Suppressor macrophage treated with lipopolysaccharide for 4 hours (primary cell): ENCODE data around the gene SLC16A12.
"Not testable (repeated sequence)": the region's sequence is repeated elsewhere in the genome, so short reads cannot be mapped to it uniquely, and the experiment has no call there.

ENCODE experiments used
- DNase-seq: peaks from one replicate; pipeline ENCODE4 v3.0.0-alpha.2; 2020

SLC16A12 gene

DNA sequence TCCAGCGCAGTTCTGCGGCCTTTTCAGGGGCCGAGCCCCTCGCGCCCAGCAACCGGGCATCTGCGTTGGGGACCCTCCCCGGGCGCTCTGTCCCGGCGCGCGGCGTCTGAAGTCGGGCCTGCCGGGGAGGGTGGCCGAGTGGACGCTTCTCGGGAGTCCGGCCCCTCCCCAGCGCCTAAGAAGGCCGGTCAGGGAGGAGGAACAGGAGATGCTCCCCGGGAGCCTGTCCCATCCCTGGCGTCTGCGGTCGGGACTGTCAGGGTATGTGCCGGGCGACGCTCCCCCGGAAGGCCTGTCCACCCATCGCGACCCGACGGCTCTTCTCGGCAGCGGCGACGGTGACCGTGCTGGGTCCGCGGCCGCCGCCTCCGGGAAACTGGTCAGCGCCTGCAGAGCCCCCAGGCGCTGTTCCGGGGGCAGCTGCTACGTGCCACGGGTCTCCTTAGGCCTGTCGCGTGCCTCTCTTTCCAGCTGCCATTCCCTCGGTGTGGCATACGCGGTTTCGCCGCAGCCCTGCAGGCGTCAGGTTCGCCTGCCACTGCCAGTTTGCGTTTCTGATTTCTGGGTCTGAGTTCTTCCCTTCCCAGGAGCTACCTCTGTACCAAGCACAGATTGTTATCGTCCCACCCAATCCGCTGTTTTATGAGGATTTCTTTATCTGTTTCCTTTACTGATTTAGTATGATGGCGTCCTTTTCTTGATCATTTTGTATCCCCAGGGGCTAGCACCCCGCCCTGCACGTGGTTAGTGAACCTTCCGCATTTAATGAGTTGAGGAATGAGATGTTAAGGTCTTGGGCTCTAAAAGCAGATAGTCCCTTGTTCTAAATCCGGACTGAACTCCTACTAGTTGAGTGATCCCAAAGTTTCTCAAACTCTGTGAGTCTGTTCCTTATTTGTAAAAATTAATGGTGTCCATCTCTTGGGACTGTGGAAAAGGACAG is 120.2 kb downstream of the SLC16A12 start:
- DNase-seq: peak; percentile 65

DNA sequence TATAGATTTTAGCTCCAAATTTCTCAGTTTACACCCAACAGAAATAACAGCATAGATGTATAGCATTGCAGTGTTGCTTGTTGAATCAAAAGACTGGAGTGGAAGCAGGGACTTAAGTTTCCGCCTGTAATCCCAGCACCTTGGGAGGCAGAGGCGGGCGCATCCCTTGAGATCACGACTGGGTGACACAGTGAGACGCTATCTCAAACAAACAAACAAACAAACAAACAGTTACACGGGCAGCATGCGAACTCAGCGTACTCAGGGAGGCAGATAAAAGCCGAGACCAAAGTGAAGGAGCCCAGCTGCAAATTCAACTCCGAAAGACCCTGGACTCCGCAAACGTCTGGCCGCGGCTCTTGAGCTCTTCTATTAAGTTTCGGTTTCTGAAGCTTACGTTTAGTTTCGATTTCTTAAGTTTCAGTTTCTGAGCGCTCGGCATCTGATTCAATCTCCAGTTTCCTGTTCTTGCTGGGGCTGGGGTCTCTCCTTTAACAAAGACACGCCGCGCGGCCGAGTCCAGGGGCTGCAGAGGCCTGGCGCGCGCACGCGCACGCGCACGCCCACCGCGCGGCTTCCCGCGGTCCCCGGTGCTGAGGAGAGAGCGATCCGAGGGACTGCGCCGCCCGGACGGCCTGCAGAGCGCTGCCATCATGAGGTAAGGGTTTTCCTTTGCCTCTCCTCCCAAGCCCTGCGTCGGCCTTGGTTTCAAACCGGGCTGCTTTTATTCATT is 121.1 kb downstream of the SLC16A12 start, which contains the start of gene IFIT5:
Gene IFIT5 (plus strand): TSS at position 423 of the 733 bp plus-strand sequence. CDS start 231 bp downstream, at position 654.
- DNase-seq: peak; percentile 95

DNA sequence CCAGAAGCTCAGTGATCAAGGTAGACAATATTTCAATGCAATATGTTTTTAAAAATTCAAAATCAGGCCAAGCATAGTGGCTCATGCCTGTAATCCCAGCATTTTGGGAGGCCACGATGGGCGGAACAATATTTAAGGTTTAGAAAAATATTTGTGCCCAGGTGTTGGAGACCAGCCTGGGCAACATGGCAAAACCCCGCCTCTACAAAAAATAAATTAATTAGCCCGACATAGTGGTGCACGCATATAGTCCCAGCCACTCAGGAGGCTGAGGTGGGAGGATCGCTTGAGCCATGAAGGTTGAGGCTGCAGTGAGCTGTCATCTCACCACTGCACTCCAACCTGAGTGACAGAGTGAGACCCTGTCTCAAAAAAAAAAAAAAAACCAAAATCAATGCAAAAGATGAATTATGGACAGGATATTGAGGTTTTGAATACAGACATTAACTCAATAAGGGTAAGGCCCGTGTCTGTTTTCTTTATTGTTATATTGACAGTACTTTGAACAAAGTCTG is 121.9 kb downstream of the SLC16A12 start:
- no peak for DNase-seq

DNA sequence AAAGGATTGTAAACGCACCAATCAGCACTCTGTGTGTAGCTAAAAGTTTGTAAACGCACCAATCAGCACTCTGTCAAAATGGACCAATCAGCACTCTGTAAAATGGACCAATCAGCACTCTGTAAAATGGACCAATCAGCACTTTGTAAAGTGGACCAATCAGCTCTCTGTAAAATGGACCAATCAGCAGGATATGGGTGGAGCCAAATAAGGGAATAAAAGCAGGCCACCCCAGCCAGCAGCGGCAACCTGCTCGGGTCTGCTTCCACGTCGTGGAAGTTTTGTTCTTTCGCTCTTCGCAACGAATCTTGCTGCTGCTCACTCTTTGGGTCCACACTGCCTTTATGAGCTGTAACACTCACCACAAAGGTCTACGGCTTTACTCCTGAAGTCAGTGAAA is 123.1 kb downstream of the SLC16A12 start:
- not testable (repeated sequence) for DNase-seq

DNA sequence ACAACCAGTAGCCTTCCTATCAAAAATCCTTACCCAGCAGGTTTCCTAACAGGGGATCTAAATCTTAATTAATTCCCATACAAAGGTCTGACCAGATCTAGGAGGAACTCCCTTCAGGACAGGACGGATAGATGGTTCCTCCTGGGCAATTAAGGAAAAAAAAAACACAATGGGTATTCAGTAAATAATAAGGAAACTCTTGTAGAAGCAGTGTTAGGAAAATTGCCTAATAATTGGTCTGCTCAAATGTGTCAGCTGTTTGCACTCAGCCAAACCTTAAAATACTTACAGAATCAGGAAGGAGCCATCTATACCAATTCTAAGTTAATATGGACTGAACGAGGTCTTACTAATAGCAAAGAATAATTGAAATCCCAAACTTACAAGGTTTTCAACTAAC is 124.3 kb downstream of the SLC16A12 start:
- not testable (repeated sequence) for DNase-seq

- peak; percentile 48 for DNase-seq
Measured at GRCh38 chr10:89410551-89410950, 124.8 kb downstream of the SLC16A12 start.

DNA sequence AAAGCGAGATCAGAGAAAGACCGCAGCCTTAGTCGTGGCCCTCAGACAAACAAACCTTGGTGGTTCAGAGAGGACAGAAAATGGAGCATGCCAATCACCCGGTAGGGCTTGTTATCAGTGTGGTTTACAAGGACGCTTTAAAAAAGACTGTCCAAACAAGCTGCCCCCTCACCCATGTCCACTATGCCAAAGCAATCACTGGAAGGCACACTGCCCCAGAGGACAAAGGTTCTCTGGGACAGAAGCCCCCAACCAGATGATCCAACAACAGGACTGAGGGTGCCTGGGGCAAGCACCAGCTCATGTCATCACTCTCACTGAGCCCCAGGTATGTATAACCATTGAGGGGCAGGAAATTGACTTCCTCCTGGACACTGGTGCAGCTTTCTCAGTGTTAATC is 126.1 kb downstream of the SLC16A12 start:
- DNase-seq: not testable (repeated sequence)

DNA sequence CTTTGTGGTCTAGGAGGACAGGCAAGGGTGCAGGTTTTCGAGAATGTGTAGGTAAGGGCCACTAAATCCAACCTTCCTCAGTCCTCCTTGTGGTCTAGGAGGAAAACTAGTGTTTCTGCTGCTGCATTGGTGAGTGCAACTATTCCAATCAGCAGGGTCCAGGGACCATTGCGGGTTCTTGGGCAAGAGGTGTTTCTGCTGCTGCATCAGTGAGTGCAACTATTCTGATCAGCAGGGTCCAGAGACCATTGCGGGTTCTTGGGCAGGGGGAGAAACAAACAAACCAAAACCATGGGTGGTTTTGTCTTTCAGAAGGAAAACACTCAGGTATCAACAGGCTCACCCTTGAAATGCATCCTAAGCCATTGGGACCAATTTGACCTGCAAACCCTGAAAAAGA is 127.6 kb downstream of the SLC16A12 start:
- DNase-seq: not testable (repeated sequence)

- not testable (repeated sequence) for DNase-seq
Measured at GRCh38 chr10:89406178-89406577, 129.2 kb downstream of the SLC16A12 start.

- DNase-seq: no peak
Measured at GRCh38 chr10:89404104-89405047, 131.0 kb downstream of the SLC16A12 start.

DNA sequence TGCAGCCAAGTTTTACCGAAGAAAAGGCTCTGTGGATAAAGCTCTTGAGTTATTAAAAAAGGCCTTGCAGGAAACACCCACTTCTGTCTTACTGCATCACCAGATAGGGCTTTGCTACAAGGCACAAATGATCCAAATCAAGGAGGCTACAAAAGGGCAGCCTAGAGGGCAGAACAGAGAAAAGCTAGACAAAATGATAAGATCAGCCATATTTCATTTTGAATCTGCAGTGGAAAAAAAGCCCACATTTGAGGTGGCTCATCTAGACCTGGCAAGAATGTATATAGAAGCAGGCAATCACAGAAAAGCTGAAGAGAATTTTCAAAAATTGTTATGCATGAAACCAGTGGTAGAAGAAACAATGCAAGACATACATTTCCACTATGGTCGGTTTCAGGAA is 132.4 kb downstream of the SLC16A12 start:
- no peak for DNase-seq

DNA sequence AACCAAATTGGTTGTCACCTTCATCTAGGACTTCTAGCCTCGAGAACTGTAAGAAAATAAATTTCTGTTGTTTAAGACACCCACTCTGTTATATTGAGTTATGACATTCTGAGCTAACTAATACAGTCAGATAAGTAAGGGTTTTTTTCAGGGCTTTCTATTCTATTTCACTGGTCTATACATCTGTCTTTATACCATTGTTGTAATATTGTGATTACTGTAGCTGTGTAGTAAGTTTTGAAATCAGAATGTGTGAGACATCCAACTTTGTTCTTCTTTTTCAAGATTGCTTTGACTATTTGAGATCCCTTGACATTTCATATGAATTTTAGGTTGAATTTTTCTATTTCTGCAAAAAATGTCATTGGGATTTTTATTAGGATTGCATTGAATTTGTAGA is 135.4 kb downstream of the SLC16A12 start:
- peak; percentile 80 for DNase-seq

GRCh38 chr10:89398003-89398749 is 137.2 kb downstream of the SLC16A12 start:
- DNase-seq: no peak

GRCh38 chr10:89395141-89395540 is 140.3 kb downstream of the SLC16A12 start:
- no peak for DNase-seq

- DNase-seq: no peak
Measured at GRCh38 chr10:89393898-89394297, 141.5 kb downstream of the SLC16A12 start.

GRCh38 chr10:89392974-89393373 is 142.4 kb downstream of the SLC16A12 start:
- peak; percentile 73 for DNase-seq

DNA sequence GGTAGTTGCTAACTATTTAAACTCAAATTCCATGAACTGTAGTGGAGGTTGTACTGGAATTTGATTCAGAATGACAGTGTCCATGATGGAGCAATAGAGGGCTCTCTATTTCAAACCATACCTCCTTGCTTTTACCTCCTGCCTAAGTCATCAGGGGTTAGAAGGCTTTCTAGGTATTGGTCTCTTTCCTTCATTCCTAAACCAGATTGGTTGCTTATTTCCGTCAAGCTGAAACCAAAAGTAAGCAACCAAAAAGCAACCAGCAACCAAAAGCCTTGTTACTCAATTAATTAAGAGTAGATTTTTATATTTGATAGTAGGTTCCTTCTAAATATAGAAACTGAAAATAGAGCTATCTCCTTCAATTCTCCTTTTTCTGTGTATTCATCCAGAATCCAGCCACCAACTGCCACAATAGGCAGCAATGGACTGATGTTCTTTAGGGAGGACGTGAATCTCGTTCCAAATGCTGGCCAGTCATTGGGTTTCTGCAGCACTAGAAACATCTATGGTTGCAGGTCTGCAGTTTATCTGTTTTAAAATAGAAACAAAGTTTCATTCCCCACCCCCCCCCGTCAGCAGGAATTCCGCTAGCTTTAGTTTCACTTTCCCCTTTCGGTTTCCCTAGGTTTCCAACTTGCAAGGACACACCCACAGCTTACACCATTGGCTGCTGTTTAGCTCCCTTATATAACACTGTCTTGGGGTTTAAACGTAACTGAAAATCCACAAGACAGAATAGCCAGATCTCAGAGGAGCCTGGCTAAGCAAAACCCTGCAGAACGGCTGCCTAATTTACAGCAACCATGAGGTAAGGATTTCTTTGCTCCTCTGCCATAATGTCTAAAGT is 143.3 kb downstream of the SLC16A12 start, which contains the start of gene IFIT1:
Gene IFIT1 (plus strand): TSS at position 717 of the 850 bp plus-strand sequence. CDS start 90 bp downstream, at position 807.
- peak; percentile 95 for DNase-seq

DNA sequence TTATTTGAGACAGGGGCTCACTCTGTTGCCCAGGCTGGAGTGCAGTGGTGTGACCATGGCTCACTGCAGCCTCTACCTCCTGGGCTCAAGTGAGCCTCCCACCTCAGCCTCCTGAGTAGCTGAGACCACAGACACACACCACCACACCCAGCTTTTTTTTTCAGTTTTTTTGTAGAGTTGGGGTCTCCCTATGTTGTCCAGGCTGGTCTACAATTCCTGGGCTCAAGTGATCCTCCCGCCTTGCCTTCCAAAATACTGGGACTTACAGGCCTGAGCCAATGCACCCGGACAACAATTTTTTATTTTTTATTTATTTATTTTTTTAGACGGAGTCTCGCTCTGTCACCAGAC is 144.2 kb downstream of the SLC16A12 start:
- DNase-seq: not testable (repeated sequence)

- no peak for DNase-seq
Measured at GRCh38 chr10:89390476-89391225, 144.7 kb downstream of the SLC16A12 start.

- DNase-seq: no peak
Measured at GRCh38 chr10:89389254-89389653, 146.1 kb downstream of the SLC16A12 start.
